Activated gamma-delta T cell treated with Interleukin-2 at 50 U/mL for 16 hours (primary cell): ENCODE data around the gene FBXO15.
A peak's percentile ranks its signal among the peaks of the same experiment; 100 is the strongest.

ENCODE experiments used
- DNase-seq: peaks from one replicate; pipeline ENCODE4 v3.0.0-alpha.2; 2020

FBXO15 gene

DNA sequence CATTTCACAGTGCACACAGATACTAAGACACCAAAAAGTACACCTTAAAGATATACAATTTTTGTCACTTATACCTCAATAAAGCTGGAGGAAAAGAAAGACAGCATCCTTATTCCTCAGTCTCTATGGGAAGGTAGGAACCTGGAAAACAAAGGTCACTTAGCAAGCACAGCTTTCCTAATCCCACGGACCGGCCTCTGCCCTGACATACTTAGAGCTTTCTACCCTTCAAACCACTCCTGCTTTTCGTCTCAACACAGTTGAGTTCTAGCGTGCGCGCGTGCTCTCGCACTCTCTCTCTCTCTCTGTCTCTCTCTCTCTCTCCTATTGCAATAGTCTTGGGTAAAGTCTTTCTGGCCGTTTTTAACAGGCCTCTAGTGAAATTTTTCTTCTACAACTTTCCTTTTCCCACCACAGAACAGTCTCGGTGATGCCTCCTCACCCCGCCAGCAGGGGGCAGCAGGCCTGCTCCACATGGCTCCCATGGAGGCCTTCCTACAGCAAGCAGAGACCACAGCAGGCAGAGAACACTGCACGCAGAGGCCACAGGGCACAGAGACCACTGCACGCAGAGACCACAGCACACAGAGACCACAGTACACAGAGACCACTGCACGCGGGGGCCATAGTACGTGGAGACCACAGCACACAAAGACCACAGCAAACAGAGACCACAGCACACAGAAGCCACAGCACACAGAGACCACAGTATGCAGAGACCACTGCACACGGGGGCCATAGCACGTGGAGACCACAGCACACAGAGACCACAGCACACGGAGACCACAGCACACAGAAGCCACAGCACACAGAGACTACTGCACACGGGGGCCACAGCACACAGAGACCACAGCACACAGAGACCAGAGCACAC, 106.9 kb downstream of the FBXO15 start:
- peak; percentile 41 for DNase-seq

DNA sequence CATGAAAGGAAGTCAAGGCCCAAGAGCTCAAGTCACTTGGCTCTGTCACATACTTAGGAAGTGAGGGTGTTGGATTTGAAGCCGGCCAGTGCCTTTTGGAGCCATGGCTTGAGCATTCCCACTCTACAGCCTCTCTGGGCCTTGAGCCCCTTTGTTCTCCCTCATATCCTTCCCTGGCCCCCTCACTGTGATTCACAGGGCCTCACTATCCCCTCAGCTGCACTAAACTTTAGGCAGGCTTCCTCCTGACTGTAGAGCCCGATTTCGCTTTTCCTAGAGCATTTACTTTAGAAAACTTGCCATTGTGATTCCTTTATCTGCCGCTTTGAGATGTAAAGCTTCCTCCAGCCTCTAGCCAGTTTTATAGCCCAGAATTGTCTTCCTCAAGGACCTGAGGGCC, 107.6 kb downstream of the FBXO15 start:
- DNase-seq: no peak

DNA sequence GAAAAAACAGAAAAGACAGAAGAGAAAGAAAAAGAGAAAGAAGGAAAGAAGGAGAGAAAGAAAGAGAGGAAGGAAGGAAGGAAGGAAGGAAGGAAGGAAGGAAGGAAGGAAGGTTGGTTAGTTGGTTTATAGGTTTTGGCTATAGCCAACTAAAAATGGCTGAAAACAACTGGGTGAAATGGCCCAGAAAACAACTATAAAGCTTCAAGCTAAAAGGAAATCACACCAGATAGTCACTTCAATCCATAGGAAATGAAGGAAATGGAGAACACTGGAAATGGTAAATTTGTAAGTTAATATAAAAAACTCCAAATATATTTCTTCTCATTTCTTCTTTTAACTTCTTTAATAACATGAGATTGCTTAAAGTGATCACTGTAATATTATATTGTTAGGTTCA, 118.5 kb downstream of the FBXO15 start:
- no peak for DNase-seq
